Measurements from ENCODE around the gene SPIRE2. TPM values are rescaled to one million over a fixed set of nuclear protein-coding genes. Genes with fewer than 3 reads are reported as not detected.

The SPIRE2 gene
- total RNA-seq, 2 donors from 2014 or later = 0.90 to 1.8 TPM

DNA sequence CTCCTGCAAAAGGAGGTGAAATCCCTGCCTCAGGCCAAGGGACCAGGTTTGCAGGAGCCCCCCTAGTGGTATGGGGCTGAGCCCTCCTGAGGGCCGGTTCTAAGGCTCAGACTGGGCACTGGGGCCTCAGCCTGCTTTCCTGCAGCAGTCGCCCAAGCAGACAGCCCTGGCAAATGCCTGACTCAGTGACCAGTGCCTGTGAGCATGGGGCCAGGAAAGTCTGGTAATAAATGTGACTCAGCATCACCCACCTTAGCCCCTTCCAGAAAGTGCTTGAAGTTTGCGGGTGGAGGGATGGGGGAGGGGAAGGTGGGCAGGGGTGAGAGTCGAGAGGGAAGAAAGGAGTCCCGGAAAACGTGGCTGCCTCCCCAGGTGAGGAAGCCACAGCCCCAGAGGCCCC is 92.4 kb downstream of the SPIRE2 start:
- peaks cover 0 to 75% of the 10 kb centered on the region in 2 donors for H3K4me1 ChIP-seq
- TF ChIP-seq, protein P1, sequence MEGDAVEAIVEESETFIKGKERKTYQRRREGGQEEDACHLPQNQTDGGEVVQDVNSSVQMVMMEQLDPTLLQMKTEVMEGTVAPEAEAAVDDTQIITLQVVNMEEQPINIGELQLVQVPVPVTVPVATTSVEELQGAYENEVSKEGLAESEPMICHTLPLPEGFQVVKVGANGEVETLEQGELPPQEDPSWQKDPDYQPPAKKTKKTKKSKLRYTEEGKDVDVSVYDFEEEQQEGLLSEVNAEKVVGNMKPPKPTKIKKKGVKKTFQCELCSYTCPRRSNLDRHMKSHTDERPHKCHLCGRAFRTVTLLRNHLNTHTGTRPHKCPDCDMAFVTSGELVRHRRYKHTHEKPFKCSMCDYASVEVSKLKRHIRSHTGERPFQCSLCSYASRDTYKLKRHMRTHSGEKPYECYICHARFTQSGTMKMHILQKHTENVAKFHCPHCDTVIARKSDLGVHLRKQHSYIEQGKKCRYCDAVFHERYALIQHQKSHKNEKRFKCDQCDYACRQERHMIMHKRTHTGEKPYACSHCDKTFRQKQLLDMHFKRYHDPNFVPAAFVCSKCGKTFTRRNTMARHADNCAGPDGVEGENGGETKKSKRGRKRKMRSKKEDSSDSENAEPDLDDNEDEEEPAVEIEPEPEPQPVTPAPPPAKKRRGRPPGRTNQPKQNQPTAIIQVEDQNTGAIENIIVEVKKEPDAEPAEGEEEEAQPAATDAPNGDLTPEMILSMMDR (IDR thresholded peaks at IDR 0.05) = no peak
- peak overlapping the region; percentile 89 to 92 for H3K27ac ChIP-seq
- no peak overlapping the region for H3K4me3 ChIP-seq
- H3K36me3 ChIP-seq = no peaks in the 10 kb centered on the region
- peaks cover 0 to 14% of the 10 kb centered on the region in 2 donors for H3K27me3 ChIP-seq
- DNase-seq (ENCODE audit: low spot score) = no peak
- H3K9me3 ChIP-seq = no peaks in the 10 kb centered on the region

Other genes starting within 250 kb of the SPIRE2 start
- under 1 TPM in 1 of 2 donors, not detected in 1; 0.16 TPM for gene DPEP1, start 214.8 kb upstream of the SPIRE2 start, total RNA-seq
- gene CHMP1A, start 170.8 kb upstream of the SPIRE2 start, total RNA-seq = 10 to 100 TPM; 39.0 to 73.3 TPM
- 1 to 10 TPM; 1.1 to 2.2 TPM for gene SPATA33, start 170.6 kb upstream of the SPIRE2 start, total RNA-seq
- gene CDK10, start 141.8 kb upstream of the SPIRE2 start, total RNA-seq = 10 to 100 TPM; 13.8 to 20.2 TPM
- 10 to 100 TPM in 1 of 2 donors, 1 to 10 TPM in 1; 5.9 to 12.7 TPM for gene SPATA2L, start 126.8 kb upstream of the SPIRE2 start, total RNA-seq
- gene VPS9D1, start 107.6 kb upstream of the SPIRE2 start, total RNA-seq = 10 to 100 TPM in 1 of 2 donors, 1 to 10 TPM in 1; 7.3 to 11.3 TPM
- 10 to 100 TPM; 10.0 to 11.1 TPM for gene ZNF276, start 106.9 kb upstream of the SPIRE2 start, total RNA-seq
- gene FANCA, start 11.8 kb upstream of the SPIRE2 start, total RNA-seq = 1 to 10 TPM in 1 of 2 donors, under 1 TPM in 1; 0.70 to 1.5 TPM
- 100 to 1,000 TPM in 1 of 2 donors, 10 to 100 TPM in 1; 91.8 to 108 TPM for gene TCF25, start 45.1 kb downstream of the SPIRE2 start, total RNA-seq
- gene MC1R, start 90.4 kb downstream of the SPIRE2 start, total RNA-seq = 1 to 10 TPM in 1 of 2 donors, under 1 TPM in 1; 0.63 to 1.8 TPM
- 1 to 10 TPM; 2.2 to 6.4 TPM for gene TUBB3, start 94.9 kb downstream of the SPIRE2 start, total RNA-seq
- 10 to 100 TPM; 50.1 to 69.8 TPM for gene DEF8, start 120.3 kb downstream of the SPIRE2 start, total RNA-seq
- 1 to 10 TPM; 2.9 to 6.2 TPM for gene DBNDD1, start 191.0 kb downstream of the SPIRE2 start, total RNA-seq
- not detected for gene PRDM7, start 248.9 kb downstream of the SPIRE2 start, total RNA-seq

All from right atrium auricular region (tissue), 2 donors.